ENCODE measurements around the gene NUDT16L1. TPM values are rescaled to one million over a fixed set of nuclear protein-coding genes. Genes with fewer than 3 reads are reported as not detected.

NUDT16L1 gene
- total and polyA plus RNA-seq, 2 of the 8 experiments (the other 6 are each of a cell fraction or from before 2014, with no cell fraction given): 34.8 to 77.3 TPM

DNA sequence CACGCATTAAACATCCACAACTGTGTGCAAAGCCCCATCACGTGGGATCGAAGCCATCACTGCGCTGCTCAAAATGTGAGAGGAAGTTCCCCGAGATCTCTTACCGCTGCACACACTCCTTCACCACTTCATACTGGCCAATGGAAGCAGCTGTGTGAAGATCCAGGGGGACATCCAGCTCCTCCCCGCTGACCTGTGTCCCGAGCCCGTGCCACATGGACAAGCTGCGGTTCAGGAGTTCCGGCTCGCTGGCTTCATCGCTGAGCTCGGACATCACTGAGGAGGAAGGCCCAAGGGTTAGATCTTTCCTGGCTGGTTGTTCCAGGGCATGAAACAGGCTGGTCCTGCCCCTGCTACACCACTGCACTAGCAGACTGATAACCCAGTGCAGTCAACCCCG, 36.5 kb downstream of the NUDT16L1 start:
- Histone ChIP-seq H3K27me3 (replicated peaks in 1 of 4; ENCODE audit: control insufficient read depth in 3 of 4, extremely low read depth in 1 of 4, insufficient read depth in 3 of 4, low read length in 3 of 4) (no peaks in the 10 kb centered on the region), H4K91ac (replicated peaks; ENCODE audit: insufficient read length, low read length) (no peak overlapping the region), H3K36me3 (ENCODE audit: control insufficient read depth in 2 of 4, insufficient read depth in 4 of 4, low read length in 3 of 4) (peaks cover 8 to 29% (median 14%) of the 10 kb centered on the region in 4 experiments; a peak in 7 of 8 replicates), H3K4me1 (replicated peaks in 1 of 4; ENCODE audit: control insufficient read depth in 3 of 4, insufficient read depth in 4 of 4, low read length in 3 of 4) (no peaks in the 10 kb centered on the region), H2BK15ac (ENCODE audit: low read length) (no peak overlapping the region), H3K14ac (ENCODE audit: insufficient read length) (no peak overlapping the region), H3K9ac (replicated peaks in 1 of 4; ENCODE audit: extremely low read depth in 1 of 4, low read depth in 3 of 4, low read length in 3 of 4) (no peak overlapping the region), H2BK12ac (ENCODE audit: low read depth, low read length) (no peak overlapping the region), H3K79me1 (ENCODE audit: low read depth, low read length) (peaks cover 5% of the 10 kb centered on the region; the same call in 1 of the 2 replicates), H3K23me2 (ENCODE audit: low read depth, low read length) (peaks cover 6% of the 10 kb centered on the region; the same call in 1 of the 2 replicates), H4K8ac (ENCODE audit: extremely low read depth, insufficient read depth, low read length) (no peak overlapping the region), H3K27ac (ENCODE audit: low read depth, low read length) (no peak overlapping the region), H2AK5ac (ENCODE audit: low read depth, low read length) (no peak overlapping the region), H3K4me2 (ENCODE audit: insufficient read depth in 1 of 2, low read depth in 2 of 2, low read length in 2 of 2) (no peak overlapping the region), H4K20me1 (replicated peaks in 1 of 2; ENCODE audit: control insufficient read depth in 1 of 2, insufficient read depth in 2 of 2, low read length in 2 of 2) (peaks cover 0 to 12% of the 10 kb centered on the region in 2 experiments), H3K56ac (replicated peaks; ENCODE audit: insufficient read length, low read depth, low read length) (no peak overlapping the region), H3K79me2 (ENCODE audit: control insufficient read depth in 1 of 2, insufficient read depth in 2 of 2, low read length in 2 of 2) (peaks cover 4 to 29% of the 10 kb centered on the region in 2 experiments; a peak in 3 of 4 replicates), H3K4ac (replicated peaks; ENCODE audit: insufficient read length, low read depth, low read length) (no peak overlapping the region), H2BK20ac (ENCODE audit: low read length) (no peak overlapping the region), H3K23ac (ENCODE audit: insufficient read length) (no peak overlapping the region), H2BK120ac (replicated peaks; ENCODE audit: low read depth, low read length) (no peak overlapping the region), H3K9me3 (ENCODE audit: insufficient read depth in 2 of 2, low read depth in 1 of 2, low read length in 1 of 2) (no peaks in the 10 kb centered on the region), H3K18ac (ENCODE audit: extremely low read depth, low read length) (no peak overlapping the region), H3K4me3 (ENCODE audit: extremely low read depth in 1 of 4, insufficient read depth in 2 of 4, low read depth in 3 of 4, low read length in 4 of 4) (no peak overlapping the region), H2AFZ (ENCODE audit: low read length) (no peak overlapping the region), H4K5ac (ENCODE audit: insufficient read length, low read depth, low read length) (no peak overlapping the region), H2BK5ac (ENCODE audit: low read depth, low read length) (no peak overlapping the region)
- DNase-seq (ENCODE audit: low read depth in 1 of 2, low spot score in 2 of 2) (no peak), FAIRE-seq (no peak)
- CTCF ChIA-PET (ENCODE audit: partially characterized antibody): interaction anchor here (0.8 to 1.2 kb wide), 5 partner anchors 12 to 303 kb away, joined by 3 to 4 read pairs (median 3); no protein-coding TSS in a partner anchor
- POLR2A ChIA-PET (ENCODE audit: partially characterized antibody): interaction anchor here (0.6 kb wide), 1 partner anchor 45 kb away, joined by 3 read pairs; no protein-coding TSS in a partner anchor
- 93% methylated on average over 15 of the region's 15 CpGs; no CpG with 5 or more reads in 1 of the 2 experiments for WGBS, 2 experiments (ENCODE audit: extremely low coverage in 1 of 2, insufficient coverage in 1 of 2, insufficient read length in 1 of 2, insufficient replicate concordance in 2 of 2, low coverage in 1 of 2, low lambda C conversion rate in 2 of 2, missing lambda C conversion rate in 1 of 2)
- TF ChIP-seq POLR2A (IDR thresholded peaks at IDR 0.05; ENCODE audit: control extremely low read depth in 1 of 2, low read depth in 2 of 2, low read length in 2 of 2): no peak
- no peak for TF ChIP-seq GTF2F1 (IDR thresholded peaks at IDR 0.05; ENCODE audit: borderline replicate concordance, low read depth, low read length)
- TF ChIP-seq, protein P1, sequence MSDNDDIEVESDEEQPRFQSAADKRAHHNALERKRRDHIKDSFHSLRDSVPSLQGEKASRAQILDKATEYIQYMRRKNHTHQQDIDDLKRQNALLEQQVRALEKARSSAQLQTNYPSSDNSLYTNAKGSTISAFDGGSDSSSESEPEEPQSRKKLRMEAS (IDR thresholded peaks at IDR 0.05): no peak
- TF ChIP-seq, protein P2, sequence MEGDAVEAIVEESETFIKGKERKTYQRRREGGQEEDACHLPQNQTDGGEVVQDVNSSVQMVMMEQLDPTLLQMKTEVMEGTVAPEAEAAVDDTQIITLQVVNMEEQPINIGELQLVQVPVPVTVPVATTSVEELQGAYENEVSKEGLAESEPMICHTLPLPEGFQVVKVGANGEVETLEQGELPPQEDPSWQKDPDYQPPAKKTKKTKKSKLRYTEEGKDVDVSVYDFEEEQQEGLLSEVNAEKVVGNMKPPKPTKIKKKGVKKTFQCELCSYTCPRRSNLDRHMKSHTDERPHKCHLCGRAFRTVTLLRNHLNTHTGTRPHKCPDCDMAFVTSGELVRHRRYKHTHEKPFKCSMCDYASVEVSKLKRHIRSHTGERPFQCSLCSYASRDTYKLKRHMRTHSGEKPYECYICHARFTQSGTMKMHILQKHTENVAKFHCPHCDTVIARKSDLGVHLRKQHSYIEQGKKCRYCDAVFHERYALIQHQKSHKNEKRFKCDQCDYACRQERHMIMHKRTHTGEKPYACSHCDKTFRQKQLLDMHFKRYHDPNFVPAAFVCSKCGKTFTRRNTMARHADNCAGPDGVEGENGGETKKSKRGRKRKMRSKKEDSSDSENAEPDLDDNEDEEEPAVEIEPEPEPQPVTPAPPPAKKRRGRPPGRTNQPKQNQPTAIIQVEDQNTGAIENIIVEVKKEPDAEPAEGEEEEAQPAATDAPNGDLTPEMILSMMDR (IDR thresholded peaks at IDR 0.05; ENCODE audit: control extremely low read depth in 1 of 3, insufficient read depth in 1 of 3, low read depth in 1 of 3, low read length in 3 of 3): no peak
- no peak for TF ChIP-seq POLR2AphosphoS5 (IDR thresholded peaks at IDR 0.05; ENCODE audit: low read depth, low read length)
- TF ChIP-seq HDAC6 (IDR thresholded peaks at IDR 0.05; ENCODE audit: low read depth, low read length): no peak
- TF ChIP-seq PHF8 (conservative IDR thresholded peaks at IDR 0.05; ENCODE audit: low read depth, low read length): no peak
- no peak for TF ChIP-seq RBBP5 (IDR thresholded peaks at IDR 0.05; ENCODE audit: borderline replicate concordance, low read depth, low read length)
- TF ChIP-seq MAFK (IDR thresholded peaks at IDR 0.05; ENCODE audit: low read depth, low read length): no peak

Measured in H1 (cell line).